ENCODE data around the gene WWC2.

WWC2 gene

GRCh38 chr4:183080372-183081115 lies 18.5 kb upstream of the WWC2 start:
- no peak for TF ChIP-seq Cebpa-rat (IDR thresholded peaks at IDR 0.05)
- H4K20me1 ChIP-seq, result no peaks in the 10 kb centered on the region
- H3K9ac ChIP-seq, result no peak overlapping the region
- H3K27me3 ChIP-seq, result no peaks in the 10 kb centered on the region
- no peaks in the 10 kb centered on the region for H3K4me1 ChIP-seq
- H3K4me3 ChIP-seq, result no peak overlapping the region
- no peaks in the 10 kb centered on the region for H3K9me3 ChIP-seq
- H3K36me3 ChIP-seq, result no peaks in the 10 kb centered on the region
- no peak overlapping the region for H3K27ac ChIP-seq
- no peak overlapping the region for H3K4me2 ChIP-seq

DNA sequence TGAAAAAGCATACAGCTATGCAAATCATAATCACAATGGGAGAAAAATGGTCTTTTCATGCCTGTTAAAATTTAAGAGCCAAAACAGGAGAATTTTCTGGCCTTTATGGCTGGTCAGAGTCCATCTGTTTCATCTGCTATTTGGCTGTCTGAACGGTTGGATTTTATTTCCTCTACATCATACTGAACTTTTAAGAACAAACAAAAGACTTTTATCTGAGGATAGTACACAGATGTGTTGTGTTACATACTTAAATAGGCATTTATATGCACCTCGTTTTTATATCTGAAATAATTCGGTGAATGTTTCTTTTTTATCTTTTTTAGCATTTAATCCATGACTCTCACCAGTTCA lies 18.0 kb upstream of the WWC2 start:
- H3K4me3 ChIP-seq, result no peak overlapping the region
- no peak overlapping the region for H3K27ac ChIP-seq
- no peaks in the 10 kb centered on the region for H3K36me3 ChIP-seq
- H3K27me3 ChIP-seq, result no peaks in the 10 kb centered on the region
- no peak overlapping the region for H3K9ac ChIP-seq
- no peaks in the 10 kb centered on the region for H3K4me1 ChIP-seq
- TF ChIP-seq Cebpa-rat (IDR thresholded peaks at IDR 0.05), result no peak
- H3K9me3 ChIP-seq, result no peaks in the 10 kb centered on the region
- no peaks in the 10 kb centered on the region for H4K20me1 ChIP-seq
- no peak overlapping the region for H3K4me2 ChIP-seq

DNA sequence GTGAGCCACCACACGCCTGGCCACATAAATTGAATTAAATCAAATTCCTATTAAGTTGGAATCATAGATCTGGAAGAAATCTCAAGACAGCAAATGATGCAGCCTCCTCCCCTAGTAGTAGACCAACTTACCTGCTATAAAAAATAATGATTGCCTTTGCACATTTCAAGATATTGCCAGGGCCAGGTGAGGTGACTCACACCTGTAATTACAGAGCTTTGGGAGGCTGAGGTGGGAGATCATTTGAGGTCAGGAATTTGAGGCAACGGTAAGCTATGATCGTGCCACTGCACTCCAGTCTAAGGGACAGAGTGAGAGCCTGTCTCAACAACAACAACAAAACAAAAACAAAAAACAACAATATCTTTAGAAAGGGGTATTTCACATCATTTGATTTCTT lies 17.0 kb upstream of the WWC2 start:
- Histone ChIP-seq H3K4me3 (no peak overlapping the region), H3K4me2 (no peak overlapping the region), H3K27ac (no peak overlapping the region), H3K36me3 (no peaks in the 10 kb centered on the region), H3K4me1 (no peaks in the 10 kb centered on the region), H3K9ac (no peak overlapping the region), H3K27me3 (no peaks in the 10 kb centered on the region), H3K9me3 (no peaks in the 10 kb centered on the region), H4K20me1 (no peaks in the 10 kb centered on the region)
- no peak for TF ChIP-seq Cebpa-rat (IDR thresholded peaks at IDR 0.05)

DNA sequence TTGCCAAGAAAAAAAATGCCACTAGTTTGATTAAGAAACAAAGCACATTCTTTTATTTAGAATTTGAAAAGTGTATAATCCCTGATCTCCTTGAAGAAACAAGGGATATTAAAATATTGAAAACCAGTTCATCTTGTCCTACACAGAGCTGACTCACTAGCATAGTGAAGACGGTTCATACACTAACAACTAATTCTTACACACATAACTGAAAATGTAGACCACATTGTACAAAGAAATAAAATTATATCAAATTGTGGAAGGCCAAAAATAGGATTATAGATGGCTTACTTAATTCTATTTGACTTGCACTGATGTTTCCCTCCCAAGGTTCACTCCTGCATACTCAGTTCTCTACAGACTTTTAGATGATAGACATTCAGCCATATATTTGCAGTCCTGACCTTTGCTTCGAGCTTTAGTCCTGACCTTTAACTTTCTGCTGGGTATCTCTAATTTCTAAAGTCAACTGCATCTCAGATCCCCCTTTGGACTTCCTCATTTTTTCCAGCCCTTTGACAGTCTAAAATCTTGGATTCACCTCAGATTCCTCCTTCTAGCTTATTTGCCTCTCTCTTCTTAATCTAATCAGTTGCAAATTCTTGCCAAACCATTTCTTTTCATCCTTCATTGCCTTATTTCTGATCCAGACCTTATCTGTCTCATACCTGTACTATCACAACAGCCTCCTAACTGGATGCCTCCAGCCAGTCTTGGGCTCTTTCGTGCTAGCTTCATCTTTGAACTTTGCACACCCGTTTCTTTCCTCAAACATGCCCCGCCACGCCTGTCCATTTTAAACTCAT lies 4.5 kb upstream of the WWC2 start:
- H3K4me2 ChIP-seq, result no peak overlapping the region
- H4K20me1 ChIP-seq, result peaks cover under 1% of the 10 kb centered on the region; the same call in 1 of the 2 replicates
- H3K4me3 ChIP-seq, result no peak overlapping the region
- H3K36me3 ChIP-seq, result no peaks in the 10 kb centered on the region
- H3K9ac ChIP-seq, result no peak overlapping the region
- H3K4me1 ChIP-seq, result peaks cover 14% of the 10 kb centered on the region
- H3K27ac ChIP-seq, result no peak overlapping the region
- TF ChIP-seq Cebpa-rat (IDR thresholded peaks at IDR 0.05), result no peak
- peaks cover 28% of the 10 kb centered on the region for H3K27me3 ChIP-seq
- H3K9me3 ChIP-seq, result peaks cover 5% of the 10 kb centered on the region

DNA sequence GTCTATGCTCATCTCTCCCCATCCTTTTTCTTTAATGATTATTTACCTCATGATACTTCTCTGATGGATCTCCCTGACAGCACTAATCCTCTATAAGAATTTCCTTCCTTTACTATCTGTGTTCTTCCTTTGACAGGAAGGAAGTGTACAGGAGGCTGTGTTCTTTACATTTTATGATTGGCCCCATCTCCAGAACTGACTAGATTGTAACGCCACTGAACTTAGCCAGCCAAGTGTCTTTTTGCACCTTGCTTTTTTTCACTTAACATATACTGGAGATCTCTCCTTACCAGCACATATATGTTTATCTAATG lies 3.9 kb upstream of the WWC2 start:
- Histone ChIP-seq H3K9ac (no peak overlapping the region), H3K36me3 (no peaks in the 10 kb centered on the region), H3K4me2 (no peak overlapping the region; the same call in 1 of the 2 replicates), H3K4me3 (no peak overlapping the region), H3K27me3 (peaks cover 34% of the 10 kb centered on the region), H3K9me3 (no peaks in the 10 kb centered on the region), H4K20me1 (peaks cover 6% of the 10 kb centered on the region; the same call in 1 of the 2 replicates), H3K4me1 (peaks cover 20% of the 10 kb centered on the region), H3K27ac (no peak overlapping the region)
- no peak for TF ChIP-seq Cebpa-rat (IDR thresholded peaks at IDR 0.05)

- no peaks in the 10 kb centered on the region for H3K9me3 ChIP-seq
- H3K27ac ChIP-seq, result no peak overlapping the region
- TF ChIP-seq Cebpa-rat (IDR thresholded peaks at IDR 0.05), result no peak
- H3K36me3 ChIP-seq, result no peaks in the 10 kb centered on the region
- peaks cover 35% of the 10 kb centered on the region for H3K27me3 ChIP-seq
- peaks cover 19% of the 10 kb centered on the region for H4K20me1 ChIP-seq
- no peak overlapping the region for H3K9ac ChIP-seq
- H3K4me2 ChIP-seq, result no peak overlapping the region
- no peak overlapping the region for H3K4me3 ChIP-seq
- peaks cover 27% of the 10 kb centered on the region for H3K4me1 ChIP-seq
Observed at GRCh38 chr4:183096276-183096965, 2.6 kb upstream of the WWC2 start.

DNA sequence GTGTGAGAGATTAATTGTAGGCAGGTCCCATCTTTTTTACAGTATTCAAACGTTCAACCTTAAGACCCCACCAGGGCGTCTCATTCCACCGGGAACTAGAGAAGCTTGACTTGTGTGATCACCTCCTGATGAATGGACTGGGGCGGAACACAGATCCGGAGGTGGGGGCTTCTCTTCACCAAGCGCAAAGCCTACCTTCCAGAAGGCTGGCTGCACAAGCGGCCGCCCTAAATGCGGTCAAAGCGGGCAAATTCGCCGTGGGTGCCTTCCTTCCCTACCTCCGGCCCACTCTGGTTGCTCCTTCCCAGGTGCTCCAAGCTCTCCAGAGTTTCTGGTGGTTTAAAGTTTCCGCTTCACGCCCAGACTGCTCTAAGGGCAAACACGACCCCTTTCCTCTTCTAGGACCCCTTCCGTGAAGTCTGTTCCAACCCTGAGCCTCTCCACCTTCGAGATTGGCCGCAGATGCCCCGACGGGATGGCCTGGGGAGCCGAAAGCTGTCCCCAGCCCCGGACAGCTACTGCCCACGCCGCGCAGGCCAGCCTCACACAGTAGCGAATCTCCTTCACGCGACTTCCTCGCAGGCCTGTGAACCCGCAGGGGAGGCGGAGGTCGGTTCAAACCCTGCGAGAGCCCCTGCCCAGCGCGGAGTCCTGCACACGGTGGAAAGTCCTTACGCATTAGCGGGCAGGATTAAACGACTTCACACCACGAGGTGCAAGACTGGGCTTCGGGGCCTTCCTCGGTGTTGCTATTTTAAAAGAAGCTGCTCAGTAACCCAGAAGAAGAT lies 1.6 kb upstream of the WWC2 start:
- H3K4me2 ChIP-seq, result peak overlapping the region; percentile 97
- peaks cover 29% of the 10 kb centered on the region for H4K20me1 ChIP-seq
- H3K36me3 ChIP-seq, result no peaks in the 10 kb centered on the region
- no peak overlapping the region for H3K9ac ChIP-seq
- H3K4me3 ChIP-seq, result peak overlapping the region; percentile 93
- no peaks in the 10 kb centered on the region for H3K9me3 ChIP-seq
- no peak overlapping the region for H3K27ac ChIP-seq
- H3K4me1 ChIP-seq, result peaks cover 27% of the 10 kb centered on the region
- H3K27me3 ChIP-seq, result peaks cover 35% of the 10 kb centered on the region
- TF ChIP-seq Cebpa-rat (IDR thresholded peaks at IDR 0.05), result no peak

- peak overlapping the region; percentile 93 for H3K4me3 ChIP-seq
- peak overlapping the region; percentile 97 for H3K4me2 ChIP-seq
- peaks cover 35% of the 10 kb centered on the region for H3K27me3 ChIP-seq
- no peak for TF ChIP-seq Cebpa-rat (IDR thresholded peaks at IDR 0.05)
- peaks cover 27% of the 10 kb centered on the region for H3K4me1 ChIP-seq
- H3K36me3 ChIP-seq, result no peaks in the 10 kb centered on the region
- peaks cover 33% of the 10 kb centered on the region for H4K20me1 ChIP-seq
- peak overlapping the region; percentile 79; the same call in 1 of the 2 replicates for H3K27ac ChIP-seq
- no peaks in the 10 kb centered on the region for H3K9me3 ChIP-seq
- peak overlapping the region; percentile 77 for H3K9ac ChIP-seq
Observed at GRCh38 chr4:183098019-183098722, 886 bp upstream of the WWC2 start.
